Hematopoietic multipotent progenitor cell treated with erythropoietin and hydrocortisone succinate and interleukin-3 and kit ligand, for 15 days (in vitro differentiated cells): Measurements from ENCODE around the gene SGTA.
"Not testable (repeated sequence)": the region's sequence is repeated elsewhere in the genome, so short reads cannot be mapped to it uniquely, and the experiment has no call there.

ENCODE experiments used
- DNase-seq: peaks from one replicate; pipeline ENCODE4 v3.0.0-alpha.2; 2015; ENCODE audit warnings: low spot score

SGTA gene

DNA sequence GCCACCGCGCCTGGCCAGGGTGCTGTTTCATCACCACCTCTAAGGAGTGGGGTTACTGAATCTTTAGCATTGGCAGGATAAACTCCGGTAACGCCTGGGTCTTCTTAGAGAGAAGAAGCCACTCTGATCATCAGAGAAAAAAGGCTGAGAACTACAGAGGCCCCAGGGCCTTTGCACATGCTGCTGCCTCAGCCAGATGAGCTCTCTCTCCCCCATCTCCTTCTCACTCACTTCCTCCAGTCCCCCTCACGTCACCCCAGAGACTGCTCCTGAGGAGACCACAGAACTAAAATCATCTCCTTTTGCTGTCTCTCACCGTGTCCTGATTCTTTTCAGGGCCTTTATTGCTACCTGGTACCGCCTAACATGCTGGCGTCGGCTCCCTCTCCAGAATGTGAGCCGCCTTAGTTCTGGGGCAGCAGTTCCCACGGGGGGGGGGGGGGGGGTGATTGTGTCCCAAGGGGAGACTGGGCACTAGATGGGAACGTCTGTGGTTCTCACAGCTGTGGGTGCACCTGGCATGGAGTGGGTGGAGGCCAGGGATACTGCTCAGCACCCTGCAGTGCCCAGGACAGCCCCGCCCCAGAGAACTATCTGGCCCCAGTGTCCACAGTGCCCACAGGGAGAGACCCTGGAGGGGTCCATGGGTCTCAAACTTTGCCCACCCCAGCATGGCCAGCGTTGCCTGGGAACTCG is 56.8 kb downstream of the SGTA start:
- DNase-seq: no peak

DNA sequence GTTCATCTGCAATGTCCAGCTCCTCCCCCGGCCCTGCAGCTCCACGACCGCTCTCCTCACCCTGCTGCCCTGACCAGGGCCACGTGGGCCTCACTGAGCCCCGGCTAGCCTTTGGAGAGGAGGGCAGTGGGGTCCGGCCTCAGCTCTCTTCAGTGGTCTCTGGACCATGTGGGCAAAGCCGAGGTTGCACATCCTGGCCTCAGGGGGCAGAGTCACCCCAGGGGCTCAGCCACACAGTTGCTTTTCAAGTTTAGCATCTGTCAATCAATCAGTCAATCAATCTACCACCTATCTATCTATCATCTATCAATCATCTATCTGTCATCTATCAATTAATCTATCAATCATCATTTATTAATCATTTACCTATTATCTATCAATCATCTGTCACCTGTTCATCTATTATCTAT is 58.9 kb downstream of the SGTA start:
- no peak for DNase-seq

DNA sequence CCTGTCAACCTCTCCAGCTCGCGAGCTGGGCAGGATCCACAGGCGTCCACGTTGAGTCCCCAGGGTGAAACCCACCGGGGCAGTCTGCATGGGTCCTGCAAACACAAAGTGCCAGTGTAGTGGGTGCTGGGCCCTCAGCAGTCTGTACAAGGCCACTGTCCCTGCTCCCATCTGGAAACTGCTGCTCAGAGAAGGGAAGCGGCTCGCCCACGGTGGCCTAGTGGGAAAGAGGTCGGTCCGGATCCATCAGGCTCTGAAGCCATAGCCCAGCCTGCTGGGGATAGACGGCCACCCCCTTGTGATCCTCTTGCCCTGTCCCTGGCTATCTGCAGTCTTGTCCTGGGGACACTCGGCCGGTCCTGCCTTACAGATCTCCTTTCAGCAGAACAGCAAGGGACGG is 59.3 kb downstream of the SGTA start:
- DNase-seq: no peak

- DNase-seq: no peak
Observed at GRCh38 chr19:2723345-2723715, 59.7 kb downstream of the SGTA start.

DNA sequence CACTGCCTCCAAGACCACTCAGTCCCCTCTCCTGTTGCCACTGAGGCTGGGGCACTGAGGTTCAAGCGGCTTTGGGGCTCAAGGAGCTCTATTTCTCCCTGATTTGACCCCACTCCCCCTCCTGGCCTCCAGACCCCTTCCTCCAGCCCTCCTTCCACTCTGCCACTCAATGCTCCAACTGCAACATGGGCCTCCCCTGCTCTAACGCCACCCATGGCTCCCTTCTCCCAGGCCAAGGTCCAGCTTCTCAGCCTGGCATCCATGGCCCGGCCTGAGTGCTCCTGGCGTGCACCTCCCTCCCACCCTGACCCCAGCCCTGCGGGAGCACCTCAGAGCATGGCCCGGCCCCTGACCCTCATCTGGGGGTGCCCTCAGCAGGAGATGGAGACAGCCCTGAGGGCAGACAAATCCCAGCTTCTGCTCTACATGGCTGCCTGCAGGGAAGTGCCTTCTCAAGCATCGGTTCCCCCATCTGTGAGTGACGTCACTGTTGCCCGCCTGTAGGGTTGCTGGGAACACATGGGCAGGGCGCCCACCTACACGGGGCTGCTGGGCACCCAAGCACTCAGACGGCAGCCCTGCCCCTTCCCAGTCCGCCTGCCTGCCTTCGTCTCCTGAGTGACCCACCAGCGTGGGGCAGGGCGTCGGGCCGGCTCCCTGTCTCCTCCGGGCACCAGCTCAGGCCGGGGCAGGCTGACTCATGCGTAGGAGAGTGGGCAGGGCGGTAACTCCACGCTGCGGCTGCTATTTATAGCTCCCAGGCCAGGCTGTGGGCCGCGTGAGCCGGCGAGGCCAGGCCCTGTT is 60.3 kb downstream of the SGTA start:
- DNase-seq: no peak

- no peak for DNase-seq
Observed at GRCh38 chr19:2721570-2722540, 61.2 kb downstream of the SGTA start.

DNA sequence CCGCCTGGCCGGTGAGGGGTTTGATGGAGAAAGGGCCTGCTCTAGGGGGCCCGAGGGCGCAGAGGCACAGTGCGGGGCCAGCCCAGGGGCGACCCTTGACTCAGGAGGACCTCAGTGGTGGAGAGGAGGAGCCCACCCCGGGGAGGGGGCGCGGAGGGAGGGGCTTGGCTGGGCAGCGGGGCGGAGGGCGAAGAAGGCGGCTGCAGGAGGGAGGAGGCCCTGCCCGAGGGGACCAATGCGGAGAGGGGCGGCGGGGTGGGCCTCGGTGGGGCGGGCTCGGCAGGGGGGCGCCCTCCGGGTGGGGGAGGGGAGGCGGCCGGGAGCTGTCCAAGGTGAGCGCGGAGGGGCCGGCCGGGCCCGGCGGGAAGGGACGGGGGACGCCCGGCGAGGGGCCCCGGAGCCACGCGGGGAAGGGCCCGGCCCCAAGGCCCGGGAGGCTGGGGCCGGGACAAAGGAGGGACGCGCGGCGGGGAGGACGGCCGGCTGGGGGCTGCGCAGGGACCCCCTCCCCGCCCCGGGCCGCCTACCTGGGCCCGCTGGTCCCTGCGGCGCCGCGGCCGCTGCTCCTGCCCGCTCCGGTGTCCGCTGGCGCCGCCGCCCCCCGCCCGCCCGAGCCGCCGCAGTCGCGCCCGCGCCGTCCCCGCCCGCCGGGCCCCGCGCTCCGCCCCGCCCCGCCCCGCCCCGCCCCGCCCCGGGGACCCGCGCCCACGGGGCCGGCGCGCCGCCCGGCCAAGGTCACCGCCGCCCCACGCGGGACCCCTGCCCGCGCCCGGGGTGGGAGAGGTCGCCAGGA is 62.1 kb downstream of the SGTA start, which contains the start of gene DIRAS1:
TSS of gene DIRAS1 (minus strand) at position 596 of the 793 bp plus-strand sequence. CDS start 3,566 bp downstream, outside the sequence.
- DNase-seq: no peak

GRCh38 chr19:2719920-2720776 is 62.9 kb downstream of the SGTA start:
- DNase-seq: no peak

DNA sequence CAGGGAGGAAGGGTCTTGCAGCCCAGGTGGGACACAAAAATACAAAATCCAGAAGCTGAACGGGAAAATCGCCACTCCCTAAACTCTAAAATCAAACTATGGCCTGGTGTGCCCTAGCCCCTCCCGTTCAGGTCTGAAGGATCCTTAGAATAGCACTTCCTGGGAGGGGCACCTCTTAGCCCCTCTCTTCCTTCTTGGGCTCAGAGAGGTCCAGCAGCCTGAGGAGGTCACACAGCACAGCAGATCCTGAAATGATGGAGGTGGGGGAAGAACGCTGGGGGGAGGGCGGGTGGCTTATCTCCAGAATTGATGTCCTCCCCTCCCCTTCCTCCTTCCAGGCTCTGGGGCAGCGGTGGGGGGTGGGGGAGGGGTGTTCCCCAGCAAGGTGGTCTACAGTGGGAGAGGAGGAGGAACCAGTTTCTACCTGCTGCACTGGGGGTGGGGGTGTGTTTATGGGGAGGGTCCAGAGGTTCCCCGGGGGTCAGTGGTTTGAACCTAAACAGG is 63.8 kb downstream of the SGTA start:
- DNase-seq: no peak

DNA sequence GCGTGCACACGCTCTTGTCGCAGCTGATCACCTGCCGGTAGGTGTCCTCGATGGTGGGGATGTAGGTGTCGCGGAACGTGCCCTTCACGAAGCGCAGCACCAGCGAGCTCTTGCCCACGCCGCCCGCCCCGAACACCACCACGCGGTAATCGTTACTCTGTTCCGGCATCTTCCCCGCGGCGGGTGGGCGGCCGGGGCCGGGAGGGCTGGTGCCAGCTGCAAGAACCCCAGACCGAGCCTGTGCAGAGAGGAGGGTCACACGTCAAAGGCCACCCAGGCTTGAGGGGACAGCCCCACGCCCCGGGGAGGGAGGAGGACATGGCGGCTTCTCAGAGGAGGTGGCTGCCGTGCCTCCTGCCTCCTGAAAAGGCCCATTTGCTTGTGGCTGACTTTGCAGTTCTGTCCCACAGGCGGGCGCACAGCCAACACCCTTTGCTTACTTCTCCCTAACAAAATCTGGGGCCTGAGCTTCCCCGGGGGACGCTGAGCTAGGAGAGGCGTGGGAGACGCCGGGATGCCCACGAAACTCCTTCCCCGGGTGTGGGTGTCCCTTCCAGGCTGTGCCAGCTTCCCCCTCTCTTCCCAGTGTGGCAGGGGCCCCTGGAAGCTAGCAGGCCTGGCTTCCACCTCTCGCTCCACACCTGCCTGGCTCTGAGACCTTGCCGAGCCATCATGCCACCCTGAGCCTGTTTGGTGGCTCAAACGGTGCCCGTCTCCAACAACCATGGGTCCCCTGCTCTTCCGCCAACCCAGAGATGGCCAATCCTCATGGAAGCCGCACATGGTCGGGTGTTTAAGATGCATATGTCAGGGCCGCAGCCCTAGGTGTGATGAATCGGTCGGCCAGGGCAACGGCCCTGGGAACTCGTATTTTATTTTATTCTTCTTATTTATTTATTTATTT is 65.2 kb downstream of the SGTA start:
- DNase-seq: no peak

- no peak for DNase-seq
Observed at GRCh38 chr19:2716722-2717637, 66.1 kb downstream of the SGTA start.

- no peak for DNase-seq
Observed at GRCh38 chr19:2716275-2716650, 66.8 kb downstream of the SGTA start.

GRCh38 chr19:2715470-2716274 is 67.4 kb downstream of the SGTA start:
- DNase-seq: no peak

DNA sequence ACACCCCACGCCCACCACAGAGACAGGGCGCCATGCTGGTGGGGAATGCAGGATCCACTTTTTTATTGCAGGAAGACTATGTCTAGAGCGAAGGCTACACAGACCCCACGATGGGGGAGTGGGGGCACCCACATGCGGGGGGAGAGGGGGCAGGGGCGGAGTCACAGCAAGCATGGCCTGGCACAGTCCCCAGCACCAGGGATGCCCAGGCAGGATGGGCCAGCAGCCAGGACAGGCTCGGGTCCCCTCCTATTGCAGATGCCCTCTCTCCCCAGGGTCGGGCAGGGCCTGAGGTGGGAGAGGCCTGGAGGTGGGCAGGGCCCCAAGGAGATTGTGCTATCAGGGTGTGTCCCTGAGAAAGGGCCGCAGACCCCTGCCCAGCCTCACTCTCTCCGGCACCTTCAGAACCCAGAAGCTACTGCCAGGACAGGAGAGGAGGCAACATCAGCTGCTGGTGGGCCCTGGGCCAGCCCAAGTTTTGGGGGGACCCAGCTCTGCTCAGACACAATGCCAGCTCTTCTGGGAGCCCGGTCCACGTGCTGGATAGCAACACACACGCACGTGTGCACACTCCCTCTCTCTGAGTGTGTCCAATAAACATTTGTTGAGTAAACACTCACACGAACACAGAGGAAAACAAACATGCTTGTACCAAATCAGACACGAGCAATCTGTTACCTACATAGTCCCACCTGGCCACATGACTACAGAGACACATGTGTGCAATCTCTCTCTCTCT is 68.4 kb downstream of the SGTA start:
- no peak for DNase-seq

GRCh38 chr19:2714102-2714501 is 69.0 kb downstream of the SGTA start:
- DNase-seq: not testable (repeated sequence)

DNA sequence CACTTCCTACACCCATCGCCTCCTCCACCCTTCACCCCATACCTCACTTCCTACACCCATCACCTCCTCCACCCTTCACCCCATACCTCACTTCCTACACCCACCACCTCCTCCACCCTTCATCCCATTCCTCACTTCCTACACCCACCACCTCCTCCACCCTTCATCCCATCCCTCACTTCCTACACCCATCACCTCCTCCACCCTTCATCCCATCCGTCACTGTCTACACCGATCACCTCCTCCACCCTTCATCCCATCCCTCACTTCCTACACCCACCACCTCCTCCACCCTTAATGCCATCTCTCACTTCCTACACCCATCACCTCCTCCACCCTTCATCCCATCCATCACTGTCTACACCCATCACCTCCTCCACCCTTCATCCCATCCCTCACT is 69.9 kb downstream of the SGTA start:
- not testable (repeated sequence) for DNase-seq

GRCh38 chr19:2711875-2712205 is 71.2 kb downstream of the SGTA start:
- no peak for DNase-seq
